ENCODE data around the gene TRIM3. TPM values are rescaled to one million over a fixed set of nuclear protein-coding genes. Genes with fewer than 3 reads are reported as not detected.
A peak's percentile ranks its signal among the peaks of the same experiment; 100 is the strongest.

The TRIM3 gene
- total RNA-seq, 2 donors from 2014 or later = 20.3 to 23.7 TPM

DNA sequence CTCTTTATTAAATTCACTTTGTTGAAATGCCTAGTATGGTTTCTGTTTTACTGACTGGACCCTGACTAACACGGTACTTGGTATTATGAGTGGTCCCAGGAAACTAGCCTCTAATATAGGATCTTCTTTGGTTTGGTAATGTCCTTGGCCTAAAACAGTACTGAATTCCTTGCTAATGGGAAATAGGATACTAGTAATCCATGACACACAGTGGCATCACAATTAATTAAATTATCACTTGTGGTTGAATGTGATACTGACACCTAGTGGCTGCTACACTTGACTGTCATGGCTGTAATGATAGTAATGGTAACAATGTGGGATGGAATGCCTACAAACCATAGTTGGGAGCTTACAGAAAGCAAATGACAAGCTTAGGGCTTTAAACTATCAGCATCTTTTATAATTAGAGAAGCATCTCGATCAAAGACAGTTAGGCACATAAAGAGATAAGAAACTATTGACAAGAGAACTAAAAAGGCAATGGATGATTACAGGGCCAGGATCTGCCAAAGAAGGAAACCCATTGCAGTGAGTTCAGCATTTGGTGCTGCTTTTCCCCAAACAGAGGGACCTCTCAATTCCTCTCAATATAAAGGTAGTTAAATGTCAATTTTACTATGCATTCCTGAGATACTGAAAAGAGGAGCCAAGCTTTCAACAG, 32.0 kb upstream of the TRIM3 start:
- 54% methylated on average over 2 of the region's 2 CpGs for WGBS
- DNase-seq (ENCODE audit: low spot score) = peak; percentile 25
- intact Hi-C loops (cut with DNase I) = loop anchor here (5.0 kb wide), 1 partner anchor 68 kb away; no protein-coding TSS in a partner anchor
- Histone ChIP-seq H3K27me3 (replicated peaks; ENCODE audit: insufficient read depth) (no peaks in the 10 kb centered on the region), H3K27ac (no peak overlapping the region), H3K36me3 (no peaks in the 10 kb centered on the region), H3K4me3 (no peak overlapping the region), H3K4me1 (replicated peaks) (no peaks in the 10 kb centered on the region), H3K9me3 (no peaks in the 10 kb centered on the region)
- TF ChIP-seq POLR2A (IDR thresholded peaks at IDR 0.05) = no peak
- TF ChIP-seq, protein P1, sequence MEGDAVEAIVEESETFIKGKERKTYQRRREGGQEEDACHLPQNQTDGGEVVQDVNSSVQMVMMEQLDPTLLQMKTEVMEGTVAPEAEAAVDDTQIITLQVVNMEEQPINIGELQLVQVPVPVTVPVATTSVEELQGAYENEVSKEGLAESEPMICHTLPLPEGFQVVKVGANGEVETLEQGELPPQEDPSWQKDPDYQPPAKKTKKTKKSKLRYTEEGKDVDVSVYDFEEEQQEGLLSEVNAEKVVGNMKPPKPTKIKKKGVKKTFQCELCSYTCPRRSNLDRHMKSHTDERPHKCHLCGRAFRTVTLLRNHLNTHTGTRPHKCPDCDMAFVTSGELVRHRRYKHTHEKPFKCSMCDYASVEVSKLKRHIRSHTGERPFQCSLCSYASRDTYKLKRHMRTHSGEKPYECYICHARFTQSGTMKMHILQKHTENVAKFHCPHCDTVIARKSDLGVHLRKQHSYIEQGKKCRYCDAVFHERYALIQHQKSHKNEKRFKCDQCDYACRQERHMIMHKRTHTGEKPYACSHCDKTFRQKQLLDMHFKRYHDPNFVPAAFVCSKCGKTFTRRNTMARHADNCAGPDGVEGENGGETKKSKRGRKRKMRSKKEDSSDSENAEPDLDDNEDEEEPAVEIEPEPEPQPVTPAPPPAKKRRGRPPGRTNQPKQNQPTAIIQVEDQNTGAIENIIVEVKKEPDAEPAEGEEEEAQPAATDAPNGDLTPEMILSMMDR (IDR thresholded peaks at IDR 0.05) = peak; percentile 56 to 74 (median 74)

DNA sequence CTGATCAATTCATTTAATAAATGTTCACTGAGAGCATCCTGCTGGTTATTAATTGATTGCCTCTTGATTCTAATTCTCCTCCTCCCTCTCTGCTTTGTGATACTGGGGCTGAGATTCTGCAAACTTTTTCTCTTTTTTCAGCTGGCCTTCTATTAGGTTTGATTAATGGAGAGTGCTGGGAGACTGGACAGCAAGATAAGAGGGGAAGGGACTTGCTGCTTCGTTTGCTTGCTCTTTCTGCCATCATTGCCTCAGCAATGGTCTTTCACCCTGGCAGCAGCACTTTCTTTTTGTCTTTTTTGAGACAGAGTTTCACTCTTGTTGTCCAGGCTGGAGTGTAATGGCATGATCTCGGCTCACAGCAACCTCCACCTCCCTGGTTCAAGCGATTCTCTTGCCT, 30.4 kb upstream of the TRIM3 start:
- TF ChIP-seq POLR2A (IDR thresholded peaks at IDR 0.05) = no peak
- TF ChIP-seq, protein P1 (IDR thresholded peaks at IDR 0.05) = no peak
- TF ChIP-seq POLR2AphosphoS5 (IDR thresholded peaks at IDR 0.05) = no peak
- WGBS = 88% methylated on average over 3 of the region's 3 CpGs
- H3K36me3 ChIP-seq = no peaks in the 10 kb centered on the region
- DNase-seq (ENCODE audit: low spot score) = no peak
- no peaks in the 10 kb centered on the region for H3K9me3 ChIP-seq
- H3K4me1 ChIP-seq (replicated peaks) = no peaks in the 10 kb centered on the region
- intact Hi-C loops (cut with DNase I) = loop anchor here (5.0 kb wide), 1 partner anchor 122 kb away; no protein-coding TSS in a partner anchor
- no peak overlapping the region for H3K4me3 ChIP-seq
- no peak overlapping the region for H3K27ac ChIP-seq
- no peaks in the 10 kb centered on the region for H3K27me3 ChIP-seq (replicated peaks; ENCODE audit: insufficient read depth)

GRCh38 chr11:6502382-6502781, 28.6 kb upstream of the TRIM3 start:
- WGBS = 95% methylated on average over 3 of the region's 3 CpGs
- no peaks in the 10 kb centered on the region for H3K36me3 ChIP-seq
- no peaks in the 10 kb centered on the region for H3K9me3 ChIP-seq
- no peaks in the 10 kb centered on the region for H3K4me1 ChIP-seq (replicated peaks)
- intact Hi-C loops (cut with DNase I) = loop anchor here (5.0 kb wide), 1 partner anchor 120 kb away; no protein-coding TSS in a partner anchor
- no peak for DNase-seq (ENCODE audit: low spot score)
- H3K27me3 ChIP-seq (replicated peaks; ENCODE audit: insufficient read depth) = no peaks in the 10 kb centered on the region
- no peak for TF ChIP-seq POLR2AphosphoS5 (IDR thresholded peaks at IDR 0.05)
- TF ChIP-seq, protein P1 (IDR thresholded peaks at IDR 0.05) = no peak
- TF ChIP-seq POLR2A (IDR thresholded peaks at IDR 0.05) = no peak
- no peak overlapping the region for H3K4me3 ChIP-seq
- no peak overlapping the region for H3K27ac ChIP-seq

- H3K9me3 ChIP-seq = no peaks in the 10 kb centered on the region
- no peaks in the 10 kb centered on the region for H3K36me3 ChIP-seq
- DNase-seq (ENCODE audit: low spot score) = no peak
- H3K4me3 ChIP-seq = no peak overlapping the region
- 93% methylated on average over 5 of the region's 5 CpGs for WGBS
- intact Hi-C loops (cut with DNase I) = no loop called here
- no peak overlapping the region for H3K27ac ChIP-seq
- no peaks in the 10 kb centered on the region for H3K27me3 ChIP-seq (replicated peaks; ENCODE audit: insufficient read depth)
- H3K4me1 ChIP-seq (replicated peaks) = no peaks in the 10 kb centered on the region
- TF ChIP-seq POLR2A (IDR thresholded peaks at IDR 0.05) (no peak), POLR2AphosphoS5 (IDR thresholded peaks at IDR 0.05) (no peak)
- TF ChIP-seq, protein P1 (IDR thresholded peaks at IDR 0.05) = no peak
Observed at GRCh38 chr11:6498544-6498943, 24.8 kb upstream of the TRIM3 start.

DNA sequence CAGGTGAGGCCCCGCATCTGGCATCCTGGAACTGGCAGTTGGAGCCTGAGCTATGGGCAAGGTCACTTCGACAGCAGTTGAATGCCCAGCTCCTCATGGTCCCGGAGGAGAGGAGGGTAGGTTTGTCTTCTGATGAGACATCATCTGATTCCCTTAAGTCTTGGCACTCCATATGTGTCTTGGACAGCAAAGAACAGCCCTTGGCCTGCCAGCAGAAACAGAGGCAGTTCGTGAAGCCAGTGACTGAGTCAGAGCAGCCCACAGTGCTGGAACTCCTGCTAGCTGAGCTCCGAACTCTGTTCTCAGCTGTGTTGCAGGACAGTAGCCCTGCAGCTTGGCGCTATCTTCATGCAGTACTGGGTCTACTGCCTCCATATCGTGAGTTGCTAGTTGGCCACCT, 24.4 kb upstream of the TRIM3 start:
- H3K9me3 ChIP-seq = no peaks in the 10 kb centered on the region
- no peaks in the 10 kb centered on the region for H3K36me3 ChIP-seq
- H3K4me1 ChIP-seq (replicated peaks) = no peaks in the 10 kb centered on the region
- WGBS = 53% methylated on average over 7 of the region's 7 CpGs
- TF ChIP-seq POLR2A (IDR thresholded peaks at IDR 0.05) (no peak), POLR2AphosphoS5 (IDR thresholded peaks at IDR 0.05) (no peak)
- TF ChIP-seq, protein P1 (IDR thresholded peaks at IDR 0.05) = no peak
- no peak overlapping the region for H3K27ac ChIP-seq
- no peaks in the 10 kb centered on the region for H3K27me3 ChIP-seq (replicated peaks; ENCODE audit: insufficient read depth)
- intact Hi-C loops (cut with DNase I) = no loop called here
- H3K4me3 ChIP-seq = no peak overlapping the region
- DNase-seq (ENCODE audit: low spot score) = no peak

Data from prostate gland (tissue), 2 donors.